HG03378 (cell line): ENCODE results near the gene GSDMA.

Experiments used
- ATAC-seq: cut with Tn5 transposase; IDR thresholded peaks from one replicate; pipeline ENCODE4 v1.9.1; 2021; ENCODE audit warnings: mild to moderate bottlenecking, moderate library complexity; ENCODE audit not compliant: unreplicated experiment

Gene GSDMA

GRCh38 chr17:40021451-40021971 lies 58.7 kb downstream of the GSDMA start:
- no peak for ATAC-seq

- no peak for ATAC-seq
Measured at GRCh38 chr17:40022497-40022896, 59.7 kb downstream of the GSDMA start.

GRCh38 chr17:40022961-40023541 lies 60.2 kb downstream of the GSDMA start:
- ATAC-seq, result no peak

DNA sequence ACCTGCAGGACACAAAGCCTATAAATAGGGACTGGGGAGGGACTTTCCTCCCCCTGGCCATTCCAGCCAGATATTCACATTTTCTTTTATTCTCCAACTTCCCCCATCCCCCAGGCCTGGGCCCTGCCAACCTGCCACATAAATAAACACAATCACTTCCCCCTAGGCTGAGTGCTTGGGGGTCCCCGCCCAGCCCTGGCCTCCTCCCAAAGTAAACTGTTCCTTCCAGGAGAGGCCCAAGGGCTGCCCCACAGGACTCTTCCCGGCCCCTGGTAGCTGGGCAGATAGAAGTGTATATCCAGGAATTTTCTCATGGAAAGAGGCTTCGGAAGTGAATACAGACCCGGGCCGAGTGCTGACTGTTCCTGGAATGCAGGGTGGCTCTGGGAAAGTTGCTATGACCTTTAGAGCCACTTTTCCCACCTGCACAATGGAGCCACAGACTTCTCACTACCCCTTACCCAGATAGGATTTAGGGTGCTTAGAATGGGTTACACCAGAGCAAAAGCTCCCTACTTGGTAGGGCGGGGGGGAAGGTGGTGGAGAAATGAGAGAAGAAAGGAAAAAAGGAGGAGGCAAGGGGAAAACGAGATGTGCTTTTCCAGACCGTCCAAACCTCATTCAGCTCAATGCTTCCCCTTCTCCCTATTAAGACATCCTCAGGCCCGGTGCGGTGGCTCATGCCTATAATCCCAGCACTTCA lies 60.9 kb downstream of the GSDMA start:
- no peak for ATAC-seq

GRCh38 chr17:40024901-40025300 lies 62.1 kb downstream of the GSDMA start:
- no peak for ATAC-seq

DNA sequence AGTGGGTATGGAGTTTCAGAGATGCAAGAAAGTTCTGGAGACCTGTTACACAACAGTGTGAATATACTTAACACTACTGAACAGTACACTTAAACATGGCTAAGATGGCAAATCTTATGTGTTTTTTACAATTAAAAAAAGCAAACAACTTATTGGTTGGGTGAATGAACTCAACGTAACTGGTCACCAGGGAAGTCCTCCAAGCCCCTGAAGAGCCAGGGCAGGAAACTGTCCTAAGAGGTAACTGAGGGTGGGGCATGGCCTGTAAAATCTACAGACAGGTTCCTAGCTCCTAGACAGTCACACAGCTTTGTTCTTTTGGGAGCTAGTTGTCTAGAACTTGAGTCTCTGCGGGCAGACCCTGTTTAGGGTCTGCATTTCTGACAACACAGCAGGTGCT lies 62.8 kb downstream of the GSDMA start:
- ATAC-seq, result no peak

GRCh38 chr17:40025991-40026815 lies 63.4 kb downstream of the GSDMA start:
- ATAC-seq, result no peak

GRCh38 chr17:40026816-40027613 lies 64.2 kb downstream of the GSDMA start:
- no peak for ATAC-seq
